HG03108 (cell line): Measurements from ENCODE around the gene RUBCN.
"Not testable (repeated sequence)": the region's sequence is repeated elsewhere in the genome, so short reads cannot be mapped to it uniquely, and the experiment has no call there.

Experiments
- ATAC-seq: cut with Tn5 transposase; IDR thresholded peaks from one replicate; pipeline ENCODE4 v1.9.1; 2021; ENCODE audit warnings: moderate library complexity; ENCODE audit not compliant: unreplicated experiment

The RUBCN gene

GRCh38 chr3:197661234-197661834 lies 75.4 kb downstream of the RUBCN start:
- ATAC-seq: not testable (repeated sequence)

- not testable (repeated sequence) for ATAC-seq
Measured at GRCh38 chr3:197659701-197660100, 77.0 kb downstream of the RUBCN start.

- peak; percentile 53 for ATAC-seq
Measured at GRCh38 chr3:197659144-197659543, 77.6 kb downstream of the RUBCN start.

GRCh38 chr3:197658706-197659105 lies 78.0 kb downstream of the RUBCN start:
- ATAC-seq: not testable (repeated sequence)

- not testable (repeated sequence) for ATAC-seq
Measured at GRCh38 chr3:197657541-197658292, 79.0 kb downstream of the RUBCN start.

GRCh38 chr3:197656960-197657359 lies 79.7 kb downstream of the RUBCN start:
- not testable (repeated sequence) for ATAC-seq

- ATAC-seq: not testable (repeated sequence)
Measured at GRCh38 chr3:197656129-197656528, 80.6 kb downstream of the RUBCN start.

GRCh38 chr3:197654998-197655330 lies 81.7 kb downstream of the RUBCN start:
- not testable (repeated sequence) for ATAC-seq

- ATAC-seq: peak; percentile 91
Measured at GRCh38 chr3:197654090-197654997, 82.4 kb downstream of the RUBCN start.

- ATAC-seq: not testable (repeated sequence)
Measured at GRCh38 chr3:197652860-197653259, 83.8 kb downstream of the RUBCN start.

- not testable (repeated sequence) for ATAC-seq
Measured at GRCh38 chr3:197647649-197648048, 89.1 kb downstream of the RUBCN start.

GRCh38 chr3:197647191-197647590 lies 89.5 kb downstream of the RUBCN start:
- ATAC-seq: not testable (repeated sequence)

GRCh38 chr3:197646294-197646693 lies 90.4 kb downstream of the RUBCN start:
- not testable (repeated sequence) for ATAC-seq

- ATAC-seq: not testable (repeated sequence)
Measured at GRCh38 chr3:197637556-197637955, 99.1 kb downstream of the RUBCN start.

GRCh38 chr3:197631989-197632388 lies 104.7 kb downstream of the RUBCN start:
- not testable (repeated sequence) for ATAC-seq

GRCh38 chr3:197630766-197631165 lies 105.9 kb downstream of the RUBCN start:
- not testable (repeated sequence) for ATAC-seq

- ATAC-seq: not testable (repeated sequence)
Measured at GRCh38 chr3:197629286-197629685, 107.4 kb downstream of the RUBCN start.

GRCh38 chr3:197627772-197628523 lies 108.8 kb downstream of the RUBCN start:
- peak; percentile 70 for ATAC-seq

GRCh38 chr3:197627158-197627771 lies 109.4 kb downstream of the RUBCN start:
- peak; percentile 33 for ATAC-seq
